Activated CD8-positive, alpha-beta T cell treated with anti-CD3 and anti-CD28 coated beads, Interleukin-2, amount 10 ng/mL, durations not matched to agents 7 days and 5 days (primary cell): ENCODE measurements around the gene UCMA. TPM values are rescaled to one million over a fixed set of nuclear protein-coding genes. Genes with fewer than 3 reads are reported as not detected.

Experiments
- ATAC-seq: fragments of 150-1000 bp; cut with Tn5 transposase; one replicate; pipeline ENCODE4 v1.10.0; 2021; ENCODE audit warnings: moderate library complexity
- CTCF ChIA-PET: fragments of 350-600 bp; sonication (Branson Sonifier 250); formaldehyde crosslinking; loops from one replicate; lab custom pipeline; 2021; ENCODE audit warnings: antibody characterized with exemption; lab: Charles Lee
- POLR2A ChIA-PET: fragments of 350-600 bp; sonication (Branson Sonifier 250); formaldehyde crosslinking; loops from one replicate; lab custom pipeline; 2021; ENCODE audit warnings: antibody characterized with exemption; lab: Charles Lee
- DNase-seq: peaks from one replicate; pipeline ENCODE4 v3.0.0-alpha.2; 2020
- H3K27ac Mint-ChIP-seq: one replicate; pipeline ENCODE4 v1.8.0; 2021; ENCODE audit warnings: mild to moderate bottlenecking, mixed read lengths
- H3K27me3 Mint-ChIP-seq: one replicate; pipeline ENCODE4 v1.8.0; 2021; ENCODE audit warnings: low read depth, mixed read lengths
- H3K36me3 Mint-ChIP-seq: one replicate; pipeline ENCODE4 v1.8.0; 2021; ENCODE audit warnings: low read depth, mixed read lengths
- H3K4me1 Mint-ChIP-seq: one replicate; pipeline ENCODE4 v1.8.0; 2021; ENCODE audit warnings: low read depth, mixed read lengths
- H3K4me3 Mint-ChIP-seq: one replicate; pipeline ENCODE4 v1.8.0; 2021; ENCODE audit warnings: mild to moderate bottlenecking, mixed read lengths
- H3K9me3 Mint-ChIP-seq: one replicate; pipeline ENCODE4 v1.8.0; 2022; ENCODE audit warnings: mixed read lengths; ENCODE audit not compliant: insufficient read depth
- total RNA-seq, 2 experiments: library from RNA; stranded (reverse); gene quantifications; one replicate each; pipeline ENCODE4 v1.2.3, GENCODE V29; 2021

UCMA gene
- total RNA-seq, 2 experiments from 2014 or later, result not detected

GRCh38 chr10:13231808-13232207 lies 2.4 kb downstream of the UCMA start:
- Mint-ChIP-seq H3K9me3 (no peaks in the 10 kb centered on the region), H3K36me3 (no peaks in the 10 kb centered on the region), H3K27ac (no peak overlapping the region), H3K4me1 (no peaks in the 10 kb centered on the region), H3K27me3 (no peaks in the 10 kb centered on the region), H3K4me3 (no peak overlapping the region)
- ATAC-seq (no peak), DNase-seq (no peak)
- CTCF ChIA-PET, result no interaction called here
- POLR2A ChIA-PET, result no interaction called here

GRCh38 chr10:13231190-13231589 lies 3.0 kb downstream of the UCMA start:
- POLR2A ChIA-PET, result no interaction called here
- no peak overlapping the region for H3K4me3 Mint-ChIP-seq
- ATAC-seq (no peak), DNase-seq (no peak)
- H3K27me3 Mint-ChIP-seq, result no peaks in the 10 kb centered on the region
- H3K9me3 Mint-ChIP-seq, result no peaks in the 10 kb centered on the region
- CTCF ChIA-PET, result no interaction called here
- H3K4me1 Mint-ChIP-seq, result no peaks in the 10 kb centered on the region
- H3K27ac Mint-ChIP-seq, result no peak overlapping the region
- no peaks in the 10 kb centered on the region for H3K36me3 Mint-ChIP-seq

DNA sequence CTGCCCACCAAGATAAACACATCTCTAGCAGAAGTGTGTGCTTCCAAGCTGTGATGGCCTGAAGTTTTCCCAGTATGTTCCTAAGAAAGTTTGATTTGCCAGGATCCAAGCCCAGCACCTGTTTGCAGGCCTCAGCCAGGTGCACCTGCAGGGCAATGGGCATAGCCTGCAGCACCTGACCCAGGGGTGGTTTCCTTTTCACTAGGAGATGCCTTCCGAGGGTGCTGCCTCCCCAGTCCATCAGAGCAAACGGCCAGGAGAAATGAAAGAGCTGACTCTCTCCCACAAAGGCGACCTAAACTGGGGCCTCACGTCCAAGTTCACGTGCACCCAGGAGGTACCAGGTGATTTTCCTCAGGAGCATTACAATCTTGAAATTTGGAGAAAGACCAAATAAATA lies 7.1 kb downstream of the UCMA start:
- CTCF ChIA-PET, result no interaction called here

GRCh38 chr10:13225601-13226000 lies 8.6 kb downstream of the UCMA start:
- Mint-ChIP-seq H3K27me3 (no peaks in the 10 kb centered on the region), H3K36me3 (no peaks in the 10 kb centered on the region), H3K4me3 (no peak overlapping the region), H3K9me3 (no peaks in the 10 kb centered on the region), H3K27ac (no peak overlapping the region), H3K4me1 (peaks cover 7% of the 10 kb centered on the region)
- no peak for ATAC-seq
- no peak for DNase-seq
- ChIA-PET POLR2A (no interaction called here), CTCF (no interaction called here)

More for the DNA sequence above, 7.1 kb downstream of the UCMA start:
- no peak for DNase-seq
- Mint-ChIP-seq H3K27ac (no peak overlapping the region), H3K4me1 (peaks cover 7% of the 10 kb centered on the region), H3K27me3 (no peaks in the 10 kb centered on the region), H3K36me3 (no peaks in the 10 kb centered on the region), H3K9me3 (no peaks in the 10 kb centered on the region), H3K4me3 (no peak overlapping the region)
- no peak for ATAC-seq
- POLR2A ChIA-PET, result no interaction called here

- ChIA-PET POLR2A (no interaction called here), CTCF (no interaction called here)
- no peak overlapping the region for H3K27ac Mint-ChIP-seq
- DNase-seq (no peak), ATAC-seq (peak; percentile 19)
- H3K27me3 Mint-ChIP-seq, result no peaks in the 10 kb centered on the region
- H3K9me3 Mint-ChIP-seq, result no peaks in the 10 kb centered on the region
- H3K4me1 Mint-ChIP-seq, result peaks cover 7% of the 10 kb centered on the region
- no peak overlapping the region for H3K4me3 Mint-ChIP-seq
- no peaks in the 10 kb centered on the region for H3K36me3 Mint-ChIP-seq
Measured at GRCh38 chr10:13224210-13224995, 9.8 kb downstream of the UCMA start.

DNA sequence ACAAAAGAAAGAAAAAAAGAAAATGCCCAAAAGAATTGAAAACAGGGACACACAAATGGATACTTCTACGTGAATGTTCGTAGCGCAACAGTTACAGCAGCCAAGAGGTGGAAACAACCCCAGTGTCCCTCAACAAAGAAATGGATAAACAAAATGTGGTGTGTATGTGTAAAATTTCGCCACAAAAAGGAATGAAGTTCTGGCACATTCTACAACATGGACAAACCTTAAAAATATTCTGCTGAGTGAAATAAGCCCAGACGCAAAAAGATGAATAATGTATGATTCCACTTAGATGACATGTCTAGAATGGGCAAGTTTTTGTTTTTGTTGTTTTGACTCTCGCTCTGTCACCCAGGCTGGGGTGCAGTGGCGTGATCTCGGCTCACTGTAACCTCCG lies 10.9 kb downstream of the UCMA start:
- Mint-ChIP-seq H3K27me3 (no peaks in the 10 kb centered on the region), H3K36me3 (no peaks in the 10 kb centered on the region), H3K9me3 (no peaks in the 10 kb centered on the region), H3K4me3 (no peak overlapping the region), H3K4me1 (peaks cover 7% of the 10 kb centered on the region), H3K27ac (no peak overlapping the region)
- ChIA-PET POLR2A (no interaction called here), CTCF (no interaction called here)
- ATAC-seq (no peak), DNase-seq (no peak)

DNA sequence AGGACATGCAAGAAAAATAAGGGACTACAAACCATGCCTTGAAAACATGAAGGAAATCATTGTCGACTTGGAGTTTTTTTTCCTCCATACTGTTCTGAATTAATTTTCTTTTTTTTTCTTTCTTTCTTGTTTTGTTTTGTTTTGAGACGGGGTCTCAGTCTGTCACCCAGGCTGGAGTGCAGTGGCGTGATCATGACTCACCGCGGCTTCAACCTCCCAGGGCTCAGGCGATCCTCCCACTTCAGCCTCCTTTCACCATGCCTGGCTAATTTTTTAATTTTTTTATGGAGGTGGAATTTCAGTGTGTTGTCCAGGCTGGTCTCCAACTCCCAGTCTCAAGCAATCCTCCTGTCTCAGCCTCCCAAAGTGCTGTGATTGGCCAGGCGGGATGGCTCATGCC lies 11.6 kb downstream of the UCMA start:
- Mint-ChIP-seq H3K4me3 (no peak overlapping the region), H3K9me3 (no peaks in the 10 kb centered on the region), H3K27me3 (no peaks in the 10 kb centered on the region), H3K36me3 (no peaks in the 10 kb centered on the region), H3K4me1 (peaks cover 7% of the 10 kb centered on the region), H3K27ac (no peak overlapping the region)
- CTCF ChIA-PET, result no interaction called here
- ATAC-seq (no peak), DNase-seq (no peak)
- POLR2A ChIA-PET, result no interaction called here

- no peaks in the 10 kb centered on the region for H3K36me3 Mint-ChIP-seq
- CTCF ChIA-PET, result no interaction called here
- H3K27me3 Mint-ChIP-seq, result no peaks in the 10 kb centered on the region
- H3K4me3 Mint-ChIP-seq, result no peak overlapping the region
- H3K9me3 Mint-ChIP-seq, result no peaks in the 10 kb centered on the region
- ATAC-seq (no peak), DNase-seq (no peak)
- POLR2A ChIA-PET, result no interaction called here
- H3K4me1 Mint-ChIP-seq, result peaks cover 7% of the 10 kb centered on the region
- no peak overlapping the region for H3K27ac Mint-ChIP-seq
Measured at GRCh38 chr10:13222151-13222550, 12.0 kb downstream of the UCMA start.

GRCh38 chr10:13221572-13221971 lies 12.6 kb downstream of the UCMA start:
- no peak for ATAC-seq
- Mint-ChIP-seq H3K4me3 (no peak overlapping the region), H3K9me3 (no peaks in the 10 kb centered on the region), H3K4me1 (peaks cover 7% of the 10 kb centered on the region), H3K27ac (no peak overlapping the region), H3K27me3 (no peaks in the 10 kb centered on the region), H3K36me3 (no peaks in the 10 kb centered on the region)
- DNase-seq, result no peak
- ChIA-PET POLR2A (no interaction called here), CTCF (interaction anchor here (1.4 kb wide), 1 partner anchor 82 kb away, joined by 9 read pairs; no protein-coding TSS in a partner anchor)

DNA sequence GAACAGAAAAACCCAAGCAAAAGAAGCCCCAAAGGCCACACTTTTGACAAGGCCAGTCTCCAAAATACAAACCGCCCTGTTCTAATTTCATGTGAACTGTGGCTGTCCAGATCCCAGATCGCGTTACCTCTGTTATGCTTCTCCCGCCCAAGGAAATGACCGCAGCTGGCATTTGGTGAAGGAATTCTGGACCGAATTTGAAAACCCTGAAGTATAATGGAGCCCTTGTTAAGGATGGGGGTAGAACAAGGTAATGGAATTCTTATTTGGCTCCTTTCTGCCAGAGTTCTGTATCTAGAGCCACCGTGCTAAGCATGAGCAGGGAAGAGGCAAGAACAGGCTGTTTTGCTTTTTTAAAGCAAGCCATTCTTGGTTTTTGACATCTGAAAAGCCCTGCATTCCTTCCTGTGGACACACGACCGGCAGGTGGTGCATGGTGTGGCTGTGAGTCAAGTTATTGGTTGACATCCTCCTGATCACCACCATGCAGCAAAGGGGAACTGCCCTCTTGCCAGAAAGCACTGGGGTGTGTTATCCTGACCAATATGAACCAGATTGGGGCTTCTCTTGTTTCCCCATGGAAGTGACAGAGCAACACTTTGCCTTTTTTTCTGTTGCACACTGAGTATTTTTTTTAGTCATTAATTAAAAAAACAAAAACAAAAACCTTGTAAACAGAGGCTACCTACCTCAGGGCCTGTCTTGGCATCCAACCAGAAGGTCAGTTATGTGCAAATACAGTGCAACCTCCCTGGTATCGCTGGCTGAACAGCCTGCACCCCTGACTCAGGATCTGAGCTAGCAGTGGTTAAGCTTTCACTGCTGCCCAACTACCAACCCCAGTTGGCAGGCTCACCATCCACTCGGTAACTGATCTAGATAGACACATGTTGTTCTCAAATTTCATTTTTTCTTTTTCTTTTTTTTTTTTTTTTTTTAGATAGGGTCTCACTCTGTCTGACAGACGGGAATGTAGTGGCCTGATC lies 14.2 kb downstream of the UCMA start:
- no peak for ATAC-seq
- Mint-ChIP-seq H3K4me1 (peaks cover 7% of the 10 kb centered on the region), H3K27ac (no peak overlapping the region), H3K9me3 (no peaks in the 10 kb centered on the region), H3K36me3 (peaks cover 2% of the 10 kb centered on the region), H3K4me3 (no peak overlapping the region), H3K27me3 (no peaks in the 10 kb centered on the region)
- DNase-seq, result no peak
- CTCF ChIA-PET, result interaction anchor here (1.0 to 1.4 kb wide), 2 partner anchors 58 to 83 kb away, joined by 3 to 9 read pairs; partner anchors contain the start of gene MCM10
- POLR2A ChIA-PET, result no interaction called here

DNA sequence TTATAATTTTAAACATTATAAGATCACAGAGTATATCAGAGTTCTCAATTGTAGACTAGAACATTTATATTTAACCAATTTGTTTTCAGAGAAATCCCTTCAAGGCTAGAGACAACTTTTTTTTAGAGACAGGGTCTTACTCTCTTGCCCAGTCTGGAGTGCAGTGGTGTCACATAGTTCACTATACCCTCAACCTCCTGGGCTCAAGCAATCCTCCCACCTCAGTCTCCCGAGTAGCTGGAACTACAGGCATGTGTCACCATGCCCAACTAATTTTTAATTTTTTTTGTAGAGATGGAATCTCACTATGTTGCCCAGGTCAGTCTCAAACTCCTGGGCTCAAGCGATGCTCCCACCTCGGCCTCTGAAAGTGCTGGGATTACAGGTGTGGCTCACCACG lies 15.3 kb downstream of the UCMA start:
- Mint-ChIP-seq H3K4me3 (no peak overlapping the region), H3K27ac (no peak overlapping the region), H3K4me1 (peaks cover 3% of the 10 kb centered on the region), H3K9me3 (no peaks in the 10 kb centered on the region), H3K27me3 (no peaks in the 10 kb centered on the region), H3K36me3 (peaks cover 7% of the 10 kb centered on the region)
- ATAC-seq, result no peak
- ChIA-PET CTCF (no interaction called here), POLR2A (no interaction called here)
- DNase-seq, result no peak

DNA sequence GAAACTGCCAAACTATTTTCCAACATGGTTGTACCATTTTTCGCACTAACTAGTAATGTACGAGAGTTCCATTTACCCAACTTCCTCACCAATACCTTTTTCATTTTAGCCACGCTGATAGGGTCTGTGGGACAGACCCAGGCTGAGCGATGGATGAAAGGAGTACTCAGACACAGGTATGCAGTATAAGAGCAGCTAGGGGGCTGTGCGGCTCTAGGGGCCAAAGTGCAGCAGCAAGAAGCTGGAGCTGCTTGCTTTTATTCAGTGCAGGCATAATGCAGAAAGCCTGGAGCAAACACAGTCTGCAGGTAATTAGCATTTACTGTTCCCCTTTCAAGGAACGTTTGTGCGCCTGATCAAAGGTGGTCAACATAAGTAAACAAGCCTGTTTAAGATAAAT lies 21.0 kb downstream of the UCMA start:
- DNase-seq (no peak), ATAC-seq (no peak)
- Mint-ChIP-seq H3K9me3 (no peaks in the 10 kb centered on the region), H3K4me3 (no peak overlapping the region), H3K36me3 (peaks cover 37% of the 10 kb centered on the region), H3K27ac (no peak overlapping the region), H3K4me1 (no peaks in the 10 kb centered on the region), H3K27me3 (no peaks in the 10 kb centered on the region)
- CTCF ChIA-PET, result interaction anchor here (1.0 kb wide), 1 partner anchor 89 kb away, joined by 3 read pairs; no protein-coding TSS in a partner anchor
- POLR2A ChIA-PET, result no interaction called here
